GM18870 (cell line): Measurements from ENCODE around the gene NHS.

Experiments used
- ATAC-seq: cut with Tn5 transposase; IDR thresholded peaks from one replicate; pipeline ENCODE4 v1.9.1; 2021; ENCODE audit warnings: moderate library complexity; ENCODE audit not compliant: unreplicated experiment

Gene NHS

GRCh38 chrX:17655211-17656034, 280.4 kb downstream of the NHS start:
- no peak for ATAC-seq

DNA sequence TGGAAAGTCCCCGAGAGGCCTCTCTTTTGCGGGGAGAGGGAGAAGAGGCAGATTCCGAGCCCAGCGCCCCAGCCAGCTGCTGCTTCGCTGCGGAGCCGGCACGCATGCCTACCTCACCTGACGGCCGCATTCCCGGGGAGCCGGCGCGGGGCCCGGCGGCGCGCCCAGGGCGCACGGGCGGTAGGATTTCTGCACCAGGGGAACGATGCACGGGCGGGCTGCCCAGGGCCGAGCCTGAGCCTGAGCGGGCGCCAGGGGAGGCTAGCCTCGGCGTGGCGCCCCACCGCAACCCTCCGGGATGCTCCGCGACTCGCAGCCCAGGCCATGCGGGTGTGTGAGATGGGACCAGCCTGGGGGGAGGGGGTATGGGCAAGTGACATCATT, 281.0 kb downstream of the NHS start:
- no peak for ATAC-seq

GRCh38 chrX:17656556-17656955, 281.6 kb downstream of the NHS start:
- ATAC-seq, result no peak

DNA sequence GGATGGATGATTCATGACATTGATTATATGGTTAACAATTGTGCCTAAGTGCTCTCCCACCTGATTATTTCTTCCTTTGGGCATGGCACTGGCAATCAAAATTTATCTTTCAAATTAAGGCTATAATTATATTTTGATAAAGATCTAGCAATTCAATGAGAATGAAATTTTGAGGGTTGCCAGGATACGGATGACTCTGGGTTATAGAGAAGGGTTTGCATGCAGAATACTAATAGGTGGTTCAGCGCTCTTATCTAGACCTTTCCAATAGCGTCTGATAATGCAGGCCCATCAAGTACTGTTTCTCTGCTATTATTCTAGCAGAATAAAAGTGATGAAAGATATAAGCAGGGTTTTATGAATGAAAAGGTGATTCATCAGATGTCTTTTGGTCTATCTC, 287.4 kb downstream of the NHS start:
- ATAC-seq, result no peak

DNA sequence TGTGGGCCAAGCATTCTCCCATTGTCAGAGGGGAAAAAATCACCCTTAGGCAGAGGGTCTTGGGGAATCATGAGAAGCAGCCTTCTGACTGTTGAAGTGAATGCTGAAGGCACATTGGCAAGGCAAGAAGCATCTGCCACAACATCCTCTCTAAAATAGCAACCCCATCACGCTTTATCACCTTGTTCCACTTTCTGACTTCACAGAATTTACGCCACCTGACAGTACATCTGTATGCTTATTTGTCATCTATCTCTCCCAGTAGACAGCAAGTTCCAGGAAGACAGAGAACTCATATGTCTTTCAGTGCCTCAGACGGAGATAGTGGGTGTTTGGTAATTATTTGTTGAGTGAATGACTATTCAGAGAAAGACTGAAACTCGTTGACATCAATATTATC, 293.9 kb downstream of the NHS start:
- ATAC-seq, result no peak

DNA sequence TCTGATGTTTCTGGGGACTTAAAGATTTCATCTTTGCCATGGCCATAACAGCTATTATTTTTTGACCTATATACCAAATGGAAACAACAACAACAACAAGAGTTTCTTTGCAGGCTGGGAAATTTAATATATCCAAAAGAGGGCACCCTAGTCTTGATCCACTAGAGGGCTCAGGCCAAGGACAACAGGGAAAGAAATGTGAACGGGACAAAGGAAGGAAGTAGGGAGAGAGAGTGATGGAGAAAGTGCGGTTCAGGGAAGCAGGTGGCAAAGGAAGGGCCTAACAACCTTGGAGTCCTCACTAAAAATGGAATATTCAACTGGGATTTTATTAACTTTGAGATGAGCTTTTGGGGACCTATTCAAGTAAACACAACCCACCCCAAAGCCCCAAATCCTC, 294.5 kb downstream of the NHS start:
- no peak for ATAC-seq

DNA sequence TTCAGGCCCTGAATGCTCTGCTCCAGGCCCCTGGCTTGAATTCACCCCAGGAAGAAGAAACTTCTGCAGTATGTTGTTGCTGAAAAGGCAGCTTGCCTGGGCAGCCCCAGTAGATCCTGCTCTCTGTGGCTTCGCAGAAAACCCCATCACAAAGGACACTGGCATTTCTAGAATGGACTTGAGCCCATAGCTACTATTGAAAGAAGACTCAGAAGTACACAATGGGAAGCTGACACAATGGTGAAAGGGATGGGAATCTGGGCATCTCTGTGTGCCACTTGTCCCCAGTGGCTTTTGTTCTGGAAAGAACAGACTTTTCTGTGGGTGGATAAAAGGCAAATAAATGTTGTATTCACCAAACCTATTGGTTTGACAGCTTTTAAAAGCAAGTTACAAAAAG, 294.9 kb downstream of the NHS start:
- no peak for ATAC-seq

GRCh38 chrX:17670874-17671273, 295.9 kb downstream of the NHS start:
- no peak for ATAC-seq

GRCh38 chrX:17674601-17675000, 299.6 kb downstream of the NHS start:
- no peak for ATAC-seq

DNA sequence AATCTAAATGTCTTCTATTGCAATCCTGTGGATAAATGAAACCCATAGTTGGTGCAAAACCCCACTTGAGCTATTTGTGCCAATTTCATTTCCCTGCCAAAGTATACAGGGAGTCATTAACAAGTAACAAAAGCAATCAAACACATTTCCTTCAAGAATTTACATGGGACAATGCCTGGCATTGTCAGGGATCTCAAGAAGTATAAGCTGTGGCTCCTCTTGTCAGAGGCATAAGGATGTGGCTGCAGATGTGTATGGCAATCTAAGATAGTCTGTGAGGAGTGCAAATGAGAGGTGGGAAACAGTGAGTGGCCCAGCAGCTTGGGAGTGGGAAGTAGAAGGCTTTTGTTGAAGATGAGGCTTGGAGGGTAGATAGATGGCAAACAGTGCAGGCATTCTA, 304.3 kb downstream of the NHS start:
- ATAC-seq, result no peak

- no peak for ATAC-seq
These were observed 304.8 kb downstream of the NHS start for GRCh38 chrX:17679820-17680219.

- no peak for ATAC-seq
These were observed 305.9 kb downstream of the NHS start for GRCh38 chrX:17680732-17681413.

DNA sequence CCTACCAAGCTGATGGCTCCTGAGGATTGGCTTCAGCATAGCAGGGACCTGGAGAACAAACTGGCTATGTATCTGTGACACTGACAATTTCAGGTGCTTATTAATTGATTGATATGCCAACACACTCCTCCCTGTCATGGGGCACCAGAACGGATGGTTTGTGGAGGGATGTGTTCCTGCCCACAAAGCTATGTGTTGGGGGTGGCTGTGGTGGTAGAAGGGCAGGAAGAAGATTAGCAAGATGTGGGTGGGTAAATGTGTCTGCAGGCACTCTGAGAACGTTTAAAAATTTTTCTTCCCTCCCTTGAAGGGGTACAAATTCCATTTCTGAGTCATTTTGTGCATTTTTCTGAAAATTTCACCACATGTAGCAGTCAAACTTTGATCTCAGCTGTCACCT, 307.3 kb downstream of the NHS start:
- ATAC-seq, result no peak

GRCh38 chrX:17685026-17685425, 310.0 kb downstream of the NHS start:
- ATAC-seq, result no peak

GRCh38 chrX:17687648-17688047, 312.6 kb downstream of the NHS start:
- ATAC-seq, result no peak

GRCh38 chrX:17689971-17690409, 315.0 kb downstream of the NHS start:
- peak; percentile 73 for ATAC-seq

DNA sequence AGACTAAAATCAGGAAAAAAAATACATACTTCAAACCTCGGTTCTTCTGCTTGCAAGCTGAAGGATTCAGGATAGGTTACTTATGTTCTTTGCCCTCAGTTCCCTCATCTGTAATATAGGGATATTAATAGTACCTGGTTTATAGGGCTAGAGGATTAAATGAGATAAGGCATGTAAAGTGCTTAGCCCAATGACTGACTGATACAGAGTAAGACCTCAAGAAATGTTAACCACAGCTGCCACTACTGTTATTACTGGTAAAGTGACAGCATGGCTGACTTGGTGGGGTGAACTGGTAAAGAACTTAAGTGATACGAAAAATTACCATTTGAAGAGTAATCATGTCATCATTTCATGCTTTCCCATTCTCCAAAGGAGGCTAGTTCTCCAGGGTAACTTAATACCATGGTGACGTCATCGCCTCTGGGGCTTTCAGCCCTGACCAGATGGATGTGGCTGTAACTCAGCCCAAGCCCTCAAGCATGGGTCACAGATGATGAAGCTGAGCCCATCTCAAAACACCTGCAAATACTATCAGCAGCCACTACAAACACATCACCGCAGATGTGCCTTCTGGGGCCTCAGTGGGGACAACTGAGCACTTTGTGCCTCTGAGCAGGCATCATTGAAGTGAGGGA, 317.8 kb downstream of the NHS start:
- peak; percentile 70 for ATAC-seq

DNA sequence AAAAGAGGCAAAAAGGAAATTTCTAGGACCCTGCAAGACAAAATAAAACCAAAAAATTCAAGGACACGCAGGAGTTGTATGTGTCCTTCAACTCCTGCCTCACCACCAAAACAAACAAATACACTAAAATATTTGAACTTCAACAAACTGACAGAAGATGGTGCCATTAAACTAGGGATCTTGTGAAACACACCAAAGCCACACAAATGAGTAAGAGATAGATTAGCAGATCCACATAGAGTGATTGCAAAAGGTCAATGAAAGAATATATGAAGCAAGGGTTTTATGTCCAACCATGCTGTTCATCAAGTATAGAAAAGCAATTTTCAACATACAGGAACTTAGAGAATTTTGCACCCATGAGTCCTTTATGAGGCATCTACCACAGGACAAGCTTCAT, 322.2 kb downstream of the NHS start:
- ATAC-seq, result no peak

DNA sequence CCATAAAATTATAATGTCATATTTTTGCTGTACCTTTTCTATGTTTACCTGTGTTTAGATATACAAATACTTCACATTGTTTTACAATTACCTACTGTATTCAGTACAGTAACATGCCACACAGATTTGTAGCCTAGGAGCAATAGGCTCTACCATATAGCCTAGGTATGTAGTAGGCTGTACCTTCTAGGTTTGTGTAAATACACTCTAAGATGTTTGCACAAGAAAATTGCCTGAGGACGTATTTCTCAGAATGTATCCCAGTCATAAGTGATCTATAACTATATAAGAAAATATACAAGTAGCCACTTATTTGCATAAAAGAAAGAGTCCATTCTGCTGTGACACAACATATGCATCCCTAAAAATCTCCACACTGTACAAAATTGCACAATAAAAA, 326.0 kb downstream of the NHS start:
- ATAC-seq, result no peak

GRCh38 chrX:17703201-17703600, 328.2 kb downstream of the NHS start:
- no peak for ATAC-seq

- ATAC-seq, result no peak
These were observed 330.2 kb downstream of the NHS start for GRCh38 chrX:17705211-17705610.

- ATAC-seq, result no peak
These were observed 331.7 kb downstream of the NHS start for GRCh38 chrX:17706676-17707075.
